Lower leg skin (tissue), 4 donors: ENCODE data around the gene QRICH1. TPM values are rescaled to one million over a fixed set of nuclear protein-coding genes. Genes with fewer than 3 reads are reported as not detected.

Experiments
- DNase-seq, 2 donors: peaks; one replicate each; pipeline ENCODE4 v3.0.0-alpha.2; 2019; ENCODE audit warnings: low spot score in 2 of 2
- H3K4me3 ChIP-seq: fragments of 200-600 bp; sonication (generic); 2 replicates; pipeline ENCODE4 v1.5.1; 2017; ENCODE audit warnings: mild to moderate bottlenecking, low read depth; ENCODE audit not compliant: poor library complexity, severe bottlenecking
- CTCF ChIP-seq, 3 donors: fragments of 450-650 bp; IDR thresholded peaks; one replicate each; pipeline ENCODE4 v1.5.1; 2016; ENCODE audit warnings: antibody characterized with exemption in 3 of 3, mild to moderate bottlenecking in 3 of 3, moderate library complexity in 2 of 3
- POLR2A ChIP-seq, 2 donors: fragments of 450-650 bp; IDR thresholded peaks; one replicate each; pipeline ENCODE4 v1.6.1; 2016 to 2017; ENCODE audit warnings: antibody characterized with exemption in 2 of 2, mild to moderate bottlenecking in 1 of 2, moderate library complexity in 1 of 2
- WGBS, 2 donors: methylation state at CpG; one replicate each; pipeline ENCODE4 v1.1.5; 2018; 5-methylcytosine and 5-hydroxymethylcytosine counted together
- intact Hi-C: fragments of 100-400 bp; cut with DNase I; formaldehyde crosslinking; loops from one replicate; pipeline ENCODE4 v1.15.0; 2023; ENCODE audit warnings: low total_unique reads
- total RNA-seq, 4 donors: library from RNA; depleted of rRNA; stranded (reverse); fragments of >200 nt; gene quantifications; one replicate each; pipeline ENCODE4 v1.1.0, GENCODE V29; 2016

Gene QRICH1
- total RNA-seq, 4 donors from 2014 or later, result 72.4 to 106 (median 84.2) TPM

DNA sequence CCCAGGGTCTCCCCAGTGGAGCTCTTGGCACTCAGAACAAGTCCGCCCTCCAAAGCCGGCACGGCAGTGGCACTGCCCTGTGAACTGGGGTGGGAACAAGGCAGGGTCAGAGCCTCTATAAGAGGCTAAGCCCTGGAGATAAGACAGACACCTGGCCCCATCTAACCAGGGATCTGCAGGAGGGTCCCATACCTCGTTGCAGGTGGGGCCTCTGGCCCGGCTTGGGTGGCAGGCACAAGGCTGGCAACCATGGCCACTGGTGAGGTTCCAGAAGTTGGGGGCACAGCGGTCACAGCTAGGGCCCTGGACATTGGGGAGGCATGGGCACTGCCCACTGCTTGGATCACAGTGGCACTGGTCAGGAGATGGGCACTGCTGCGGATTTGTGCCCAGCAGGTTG is 30.3 kb upstream of the QRICH1 start:
- no peak overlapping the region for H3K4me3 ChIP-seq
- 89 to 92% methylated on average over 2 to 7 of the region's 7 CpGs for WGBS, 2 donors
- no peak for DNase-seq
- TF ChIP-seq POLR2A (IDR thresholded peaks at IDR 0.05), result no peak
- no peak for TF ChIP-seq CTCF (IDR thresholded peaks at IDR 0.05)
- intact Hi-C loops, result no loop called here

- WGBS, 2 donors, result 89 to 92% methylated on average over 15 to 17 of the region's 17 CpGs
- DNase-seq, result no peak
- no peak overlapping the region for H3K4me3 ChIP-seq
- intact Hi-C loops, result no loop called here
- TF ChIP-seq CTCF (IDR thresholded peaks at IDR 0.05) (no peak), POLR2A (IDR thresholded peaks at IDR 0.05) (no peak)
These were observed 29.8 kb upstream of the QRICH1 start for GRCh38 chr3:49123687-49124086.

DNA sequence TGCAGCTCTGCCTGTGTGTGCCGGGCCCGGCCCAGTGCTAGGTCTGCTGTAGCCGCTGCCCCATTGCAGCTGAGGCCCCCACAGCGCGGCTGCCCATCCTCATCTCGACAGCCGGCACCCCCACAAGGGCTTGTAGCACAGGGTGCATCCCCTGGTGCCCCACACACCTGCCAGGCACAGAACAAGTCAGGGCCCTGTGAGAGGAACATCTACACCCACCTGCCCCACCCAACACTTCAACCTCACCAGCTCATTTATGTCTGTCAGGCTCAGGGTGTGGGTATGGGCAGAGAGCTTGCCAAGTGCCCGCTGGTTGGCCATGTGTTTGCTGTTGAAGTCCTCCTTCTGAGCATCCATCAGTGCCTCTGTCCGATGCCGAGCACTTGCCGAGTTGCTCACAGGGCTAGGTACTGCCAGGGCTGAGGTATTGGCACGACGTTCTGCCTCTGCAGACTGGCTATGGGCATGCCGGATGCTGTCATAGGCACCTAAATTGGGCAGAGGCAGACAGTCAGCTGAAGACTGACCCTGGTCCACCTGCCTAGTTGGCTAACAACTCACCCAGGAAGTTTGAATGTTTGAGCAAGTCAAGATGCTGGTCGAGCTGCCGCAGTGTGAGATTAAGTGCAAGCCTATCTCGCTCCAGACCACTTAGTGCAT is 29.1 kb upstream of the QRICH1 start:
- no peak overlapping the region for H3K4me3 ChIP-seq
- DNase-seq, result no peak
- 89 to 93% methylated on average over 16 to 17 of the region's 17 CpGs for WGBS, 2 donors
- TF ChIP-seq CTCF (IDR thresholded peaks at IDR 0.05), result no peak
- no peak for TF ChIP-seq POLR2A (IDR thresholded peaks at IDR 0.05)
- intact Hi-C loops, result no loop called here

GRCh38 chr3:49122451-49122850 is 28.6 kb upstream of the QRICH1 start:
- no peak for TF ChIP-seq CTCF (IDR thresholded peaks at IDR 0.05)
- no peak for TF ChIP-seq POLR2A (IDR thresholded peaks at IDR 0.05)
- intact Hi-C loops, result no loop called here
- no peak for DNase-seq
- no peak overlapping the region for H3K4me3 ChIP-seq
- 80 to 88% methylated on average over 7 of the region's 7 CpGs for WGBS, 2 donors

- 92 to 96% methylated on average over 12 of the region's 12 CpGs for WGBS, 2 donors
- TF ChIP-seq CTCF (IDR thresholded peaks at IDR 0.05), result no peak
- no peak for TF ChIP-seq POLR2A (IDR thresholded peaks at IDR 0.05)
- intact Hi-C loops, result no loop called here
- DNase-seq, result no peak
- no peak overlapping the region for H3K4me3 ChIP-seq
These were observed 28.2 kb upstream of the QRICH1 start for GRCh38 chr3:49122022-49122421.
